Activated CD8-positive, alpha-beta memory T cell treated with anti-CD3 and anti-CD28 coated beads for 24 hours (primary cell): ENCODE measurements around the gene RANBP17.
"Not testable (repeated sequence)": the region's sequence is repeated elsewhere in the genome, so short reads cannot be mapped to it uniquely, and the experiment has no call there.

ENCODE experiments used
- DNase-seq: peaks from one replicate; pipeline ENCODE4 v3.0.0-alpha.2; 2020

The RANBP17 gene

GRCh38 chr5:170870390-170870789 is 8.6 kb downstream of the RANBP17 start:
- not testable (repeated sequence) for DNase-seq

GRCh38 chr5:170874017-170874416 is 12.2 kb downstream of the RANBP17 start:
- DNase-seq = no peak

GRCh38 chr5:170875811-170876210 is 14.0 kb downstream of the RANBP17 start:
- no peak for DNase-seq

GRCh38 chr5:170880084-170880483 is 18.3 kb downstream of the RANBP17 start:
- DNase-seq = no peak

GRCh38 chr5:170882345-170882744 is 20.5 kb downstream of the RANBP17 start:
- DNase-seq = no peak

GRCh38 chr5:170885256-170885655 is 23.4 kb downstream of the RANBP17 start:
- no peak for DNase-seq

GRCh38 chr5:170885809-170886208 is 24.0 kb downstream of the RANBP17 start:
- DNase-seq = no peak

GRCh38 chr5:170886210-170886894 is 24.5 kb downstream of the RANBP17 start:
- DNase-seq = no peak

- no peak for DNase-seq
Measured at GRCh38 chr5:170892196-170892595, 30.4 kb downstream of the RANBP17 start.

- DNase-seq = no peak
Measured at GRCh38 chr5:170894665-170895064, 32.8 kb downstream of the RANBP17 start.

- no peak for DNase-seq
Measured at GRCh38 chr5:170896779-170897178, 35.0 kb downstream of the RANBP17 start.

- DNase-seq = no peak
Measured at GRCh38 chr5:170903075-170903474, 41.3 kb downstream of the RANBP17 start.

- DNase-seq = no peak
Measured at GRCh38 chr5:170907758-170908157, 45.9 kb downstream of the RANBP17 start.

GRCh38 chr5:170913573-170913972 is 51.8 kb downstream of the RANBP17 start:
- no peak for DNase-seq

GRCh38 chr5:170917113-170917512 is 55.3 kb downstream of the RANBP17 start:
- DNase-seq = no peak

GRCh38 chr5:170920196-170920595 is 58.4 kb downstream of the RANBP17 start:
- no peak for DNase-seq

- not testable (repeated sequence) for DNase-seq
Measured at GRCh38 chr5:170922331-170922730, 60.5 kb downstream of the RANBP17 start.

- no peak for DNase-seq
Measured at GRCh38 chr5:170923910-170924620, 62.2 kb downstream of the RANBP17 start.

GRCh38 chr5:170935534-170936218 is 73.9 kb downstream of the RANBP17 start:
- not testable (repeated sequence) for DNase-seq

- no peak for DNase-seq
Measured at GRCh38 chr5:170937072-170937471, 75.3 kb downstream of the RANBP17 start.

- DNase-seq = no peak
Measured at GRCh38 chr5:170937914-170938313, 76.1 kb downstream of the RANBP17 start.

- no peak for DNase-seq
Measured at GRCh38 chr5:170939178-170939577, 77.4 kb downstream of the RANBP17 start.

- DNase-seq = no peak
Measured at GRCh38 chr5:170941788-170942187, 80.0 kb downstream of the RANBP17 start.

GRCh38 chr5:170945275-170945674 is 83.5 kb downstream of the RANBP17 start:
- no peak for DNase-seq
